Nephron (organoid): ENCODE measurements around the gene PDE4B.

Source experiments
- H3K27ac Mint-ChIP-seq, 3 experiments: 2 replicates each; pipeline ENCODE4 v1.8.0; 2020; ENCODE audit warnings: mixed read lengths in 3 of 3, mild to moderate bottlenecking in 2 of 3, moderate library complexity in 1 of 3
- H3K27me3 Mint-ChIP-seq: 2 replicates; pipeline ENCODE4 v1.8.0; 2021; ENCODE audit warnings: low read depth, mild to moderate bottlenecking, moderate library complexity, mixed read lengths
- H3K36me3 Mint-ChIP-seq: 2 replicates; pipeline ENCODE4 v1.8.0; 2020; ENCODE audit warnings: low read depth, mixed read lengths
- H3K4me1 Mint-ChIP-seq: 2 replicates; pipeline ENCODE4 v1.8.0; 2020; ENCODE audit warnings: mixed read lengths
- H3K4me3 Mint-ChIP-seq, 3 experiments: 2 replicates each; pipeline ENCODE4 v1.8.0; 2020; ENCODE audit warnings: mild to moderate bottlenecking in 3 of 3, mixed read lengths in 3 of 3, moderate library complexity in 2 of 3
- H3K9me3 Mint-ChIP-seq: 2 replicates; pipeline ENCODE4 v1.8.0; 2020; ENCODE audit warnings: mixed read lengths
- TF ChIP-seq, protein P1 (sequence below), 3 experiments: fragments of 200-600 bp; sonication (generic); IDR thresholded peaks; one replicate each; pipeline ENCODE4 v1.5.0; 2021; ENCODE audit warnings: antibody characterized with exemption in 3 of 3; ENCODE audit not compliant: unreplicated experiment in 3 of 3

PDE4B gene

DNA sequence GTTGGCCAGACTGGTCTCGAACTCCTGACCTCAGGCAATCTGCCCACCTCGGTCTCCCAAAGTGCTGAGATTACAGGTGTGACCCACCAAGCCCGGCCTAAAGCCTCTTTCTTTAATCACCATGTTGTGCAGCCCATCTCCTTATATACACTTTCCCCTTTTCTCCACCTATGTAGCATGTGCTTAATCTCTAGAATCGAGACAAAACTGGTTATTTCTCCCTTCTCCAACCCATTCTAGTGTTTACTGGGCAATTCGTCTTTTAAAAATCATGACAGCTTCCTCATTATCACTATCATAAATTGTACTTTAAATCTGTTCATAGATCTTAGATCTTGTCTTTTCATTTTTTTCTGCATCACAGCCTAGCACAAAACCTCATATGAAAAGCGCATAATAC lies 285.7 kb downstream of the PDE4B start:
- H3K4me3 Mint-ChIP-seq: no peak overlapping the region
- H3K27me3 Mint-ChIP-seq: no peaks in the 10 kb centered on the region
- no peak overlapping the region for H3K27ac Mint-ChIP-seq
- TF ChIP-seq, protein P1, sequence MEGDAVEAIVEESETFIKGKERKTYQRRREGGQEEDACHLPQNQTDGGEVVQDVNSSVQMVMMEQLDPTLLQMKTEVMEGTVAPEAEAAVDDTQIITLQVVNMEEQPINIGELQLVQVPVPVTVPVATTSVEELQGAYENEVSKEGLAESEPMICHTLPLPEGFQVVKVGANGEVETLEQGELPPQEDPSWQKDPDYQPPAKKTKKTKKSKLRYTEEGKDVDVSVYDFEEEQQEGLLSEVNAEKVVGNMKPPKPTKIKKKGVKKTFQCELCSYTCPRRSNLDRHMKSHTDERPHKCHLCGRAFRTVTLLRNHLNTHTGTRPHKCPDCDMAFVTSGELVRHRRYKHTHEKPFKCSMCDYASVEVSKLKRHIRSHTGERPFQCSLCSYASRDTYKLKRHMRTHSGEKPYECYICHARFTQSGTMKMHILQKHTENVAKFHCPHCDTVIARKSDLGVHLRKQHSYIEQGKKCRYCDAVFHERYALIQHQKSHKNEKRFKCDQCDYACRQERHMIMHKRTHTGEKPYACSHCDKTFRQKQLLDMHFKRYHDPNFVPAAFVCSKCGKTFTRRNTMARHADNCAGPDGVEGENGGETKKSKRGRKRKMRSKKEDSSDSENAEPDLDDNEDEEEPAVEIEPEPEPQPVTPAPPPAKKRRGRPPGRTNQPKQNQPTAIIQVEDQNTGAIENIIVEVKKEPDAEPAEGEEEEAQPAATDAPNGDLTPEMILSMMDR (IDR thresholded peaks at IDR 0.05; ENCODE audit: unreplicated experiment in 3 of 3): no peak
- peaks cover 5% of the 10 kb centered on the region for H3K4me1 Mint-ChIP-seq
- H3K36me3 Mint-ChIP-seq: no peaks in the 10 kb centered on the region
- H3K9me3 Mint-ChIP-seq: no peaks in the 10 kb centered on the region

DNA sequence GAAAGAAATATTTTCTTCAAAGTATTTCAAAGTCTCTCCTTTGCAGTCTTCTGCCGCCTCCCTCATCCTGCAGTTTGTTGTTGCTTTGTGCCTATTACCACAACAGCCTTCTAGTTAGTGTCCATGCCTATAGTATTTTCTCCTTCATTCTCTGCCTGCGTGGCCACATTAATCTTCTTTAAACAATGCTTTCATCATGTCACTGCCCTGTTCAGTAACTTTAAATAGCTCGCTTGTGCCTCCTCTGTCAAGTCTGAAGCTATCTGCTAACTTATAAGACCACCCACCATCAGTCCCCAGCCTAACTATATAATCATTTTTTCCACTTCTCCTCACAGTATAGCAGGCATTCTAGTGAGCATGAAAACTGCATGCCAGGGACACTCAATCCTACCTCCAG lies 290.3 kb downstream of the PDE4B start:
- no peaks in the 10 kb centered on the region for H3K36me3 Mint-ChIP-seq
- peaks cover 4% of the 10 kb centered on the region for H3K27me3 Mint-ChIP-seq
- no peak overlapping the region for H3K4me3 Mint-ChIP-seq
- no peaks in the 10 kb centered on the region for H3K4me1 Mint-ChIP-seq
- no peak overlapping the region for H3K27ac Mint-ChIP-seq
- H3K9me3 Mint-ChIP-seq: no peaks in the 10 kb centered on the region
- TF ChIP-seq, protein P1 (IDR thresholded peaks at IDR 0.05; ENCODE audit: unreplicated experiment in 3 of 3): no peak

GRCh38 chr1:66084442-66084841 lies 291.7 kb downstream of the PDE4B start:
- Mint-ChIP-seq H3K4me1 (no peaks in the 10 kb centered on the region), H3K9me3 (no peaks in the 10 kb centered on the region), H3K4me3 (no peak overlapping the region), H3K27me3 (peaks cover 4% of the 10 kb centered on the region), H3K27ac (no peak overlapping the region), H3K36me3 (no peaks in the 10 kb centered on the region)
- TF ChIP-seq, protein P1 (IDR thresholded peaks at IDR 0.05; ENCODE audit: unreplicated experiment in 3 of 3): no peak

DNA sequence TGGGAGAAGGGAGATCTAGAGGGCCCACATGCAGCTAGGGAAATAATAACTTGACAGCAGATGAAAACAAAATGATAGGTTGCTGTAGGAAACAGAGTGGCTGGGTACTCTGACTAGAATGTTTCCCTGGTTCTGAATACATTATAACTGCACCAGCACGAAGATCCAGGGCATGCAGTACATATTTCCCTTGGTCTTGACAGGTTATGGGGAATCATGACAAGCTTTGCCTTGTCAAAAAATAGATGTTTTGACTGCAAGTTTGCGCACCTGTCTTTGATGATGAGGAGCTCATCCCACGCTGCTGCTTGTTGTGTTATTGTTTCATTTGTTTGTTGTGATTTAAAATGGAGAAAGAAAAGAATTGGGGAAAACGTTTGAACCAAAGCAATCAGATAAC lies 292.9 kb downstream of the PDE4B start:
- Mint-ChIP-seq H3K4me1 (no peaks in the 10 kb centered on the region), H3K4me3 (no peak overlapping the region), H3K9me3 (no peaks in the 10 kb centered on the region), H3K27me3 (peaks cover 4% of the 10 kb centered on the region), H3K36me3 (no peaks in the 10 kb centered on the region), H3K27ac (no peak overlapping the region)
- TF ChIP-seq, protein P1 (IDR thresholded peaks at IDR 0.05; ENCODE audit: unreplicated experiment in 3 of 3): no peak

DNA sequence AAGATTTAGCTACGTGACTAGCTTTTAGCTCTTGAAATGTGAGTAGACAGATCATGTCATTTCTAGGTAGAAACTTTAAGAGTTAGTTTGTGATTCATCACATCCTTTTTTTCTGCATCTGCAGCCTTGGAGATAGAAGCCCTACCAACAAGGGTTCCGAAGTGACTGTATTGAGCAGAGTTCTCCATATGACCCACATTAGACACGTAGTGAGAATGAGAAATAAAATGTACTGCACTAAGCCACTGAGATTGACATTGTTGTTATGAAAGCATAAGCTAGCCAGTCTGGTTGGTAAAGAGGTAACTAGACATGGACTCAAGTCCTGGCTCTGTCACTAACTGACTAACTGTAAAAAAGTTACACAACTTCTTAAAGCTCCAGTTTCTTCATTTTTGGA lies 296.1 kb downstream of the PDE4B start:
- H3K9me3 Mint-ChIP-seq: no peaks in the 10 kb centered on the region
- peaks cover 4% of the 10 kb centered on the region for H3K27me3 Mint-ChIP-seq
- no peak overlapping the region for H3K27ac Mint-ChIP-seq
- TF ChIP-seq, protein P1 (IDR thresholded peaks at IDR 0.05; ENCODE audit: unreplicated experiment in 3 of 3): no peak
- H3K4me1 Mint-ChIP-seq: no peaks in the 10 kb centered on the region
- no peak overlapping the region for H3K4me3 Mint-ChIP-seq
- H3K36me3 Mint-ChIP-seq: no peaks in the 10 kb centered on the region

- H3K27ac Mint-ChIP-seq: no peak overlapping the region
- no peaks in the 10 kb centered on the region for H3K9me3 Mint-ChIP-seq
- TF ChIP-seq, protein P1 (IDR thresholded peaks at IDR 0.05; ENCODE audit: unreplicated experiment in 3 of 3): no peak
- H3K36me3 Mint-ChIP-seq: no peaks in the 10 kb centered on the region
- H3K4me1 Mint-ChIP-seq: no peaks in the 10 kb centered on the region
- no peaks in the 10 kb centered on the region for H3K27me3 Mint-ChIP-seq
- H3K4me3 Mint-ChIP-seq: no peak overlapping the region
Observed at GRCh38 chr1:66090859-66091457, 298.3 kb downstream of the PDE4B start.
